CD4-positive, alpha-beta T cell treated with Interleukin-17A for 1 hour (primary cell): ENCODE data around the gene ADGRD1.

Source experiments
- DNase-seq: peaks from one replicate; pipeline ENCODE4 v3.0.0-alpha.2; 2020

Gene ADGRD1

DNA sequence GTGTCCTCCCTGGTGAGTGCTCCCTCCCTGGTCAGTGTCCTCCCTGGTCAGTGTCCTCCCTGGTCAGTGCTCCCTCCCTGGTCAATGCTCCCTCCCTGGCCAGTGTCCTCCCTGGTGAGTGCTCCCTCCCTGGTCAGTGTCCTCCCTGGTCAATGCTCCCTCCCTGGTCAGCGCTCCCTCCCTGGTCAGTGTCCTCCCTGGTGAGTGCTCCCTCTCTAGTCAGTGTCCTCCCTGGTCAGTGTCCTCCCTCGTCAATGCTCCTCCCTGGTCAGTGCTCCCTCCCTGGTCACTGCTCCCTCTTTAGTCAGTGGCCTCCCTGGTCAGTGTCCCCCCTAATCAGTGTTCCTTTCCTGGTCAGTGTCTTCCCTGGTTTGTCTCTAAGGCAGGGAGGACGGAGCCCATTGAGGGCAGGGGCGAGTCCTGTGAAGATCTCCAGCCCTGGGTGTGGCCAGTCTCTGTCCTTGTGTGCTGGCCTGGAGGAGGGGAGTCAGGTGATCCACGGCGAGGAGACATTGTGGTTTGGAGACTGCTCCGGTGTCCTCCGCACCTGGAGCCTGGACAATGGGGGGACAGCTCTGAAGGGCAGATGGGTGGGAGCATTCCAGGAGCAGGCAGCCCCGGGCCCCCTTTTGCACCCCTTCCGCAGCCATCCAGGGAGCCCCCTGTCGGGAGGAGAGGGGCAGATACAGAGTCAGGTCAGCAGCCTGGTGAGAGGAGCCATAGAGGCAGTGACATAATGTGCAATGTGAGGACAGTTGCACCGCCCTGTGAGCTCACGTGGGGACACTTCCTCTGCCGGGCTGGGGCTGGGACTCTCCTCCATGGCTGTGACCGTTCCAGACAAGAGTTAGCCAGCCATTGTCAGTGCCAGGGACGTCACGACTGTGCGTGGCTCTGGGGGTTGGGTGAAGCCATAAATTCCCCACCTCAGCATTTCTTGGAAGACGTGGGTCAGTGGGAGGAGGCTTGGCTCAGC is 93.4 kb downstream of the ADGRD1 start:
- DNase-seq, result no peak

DNA sequence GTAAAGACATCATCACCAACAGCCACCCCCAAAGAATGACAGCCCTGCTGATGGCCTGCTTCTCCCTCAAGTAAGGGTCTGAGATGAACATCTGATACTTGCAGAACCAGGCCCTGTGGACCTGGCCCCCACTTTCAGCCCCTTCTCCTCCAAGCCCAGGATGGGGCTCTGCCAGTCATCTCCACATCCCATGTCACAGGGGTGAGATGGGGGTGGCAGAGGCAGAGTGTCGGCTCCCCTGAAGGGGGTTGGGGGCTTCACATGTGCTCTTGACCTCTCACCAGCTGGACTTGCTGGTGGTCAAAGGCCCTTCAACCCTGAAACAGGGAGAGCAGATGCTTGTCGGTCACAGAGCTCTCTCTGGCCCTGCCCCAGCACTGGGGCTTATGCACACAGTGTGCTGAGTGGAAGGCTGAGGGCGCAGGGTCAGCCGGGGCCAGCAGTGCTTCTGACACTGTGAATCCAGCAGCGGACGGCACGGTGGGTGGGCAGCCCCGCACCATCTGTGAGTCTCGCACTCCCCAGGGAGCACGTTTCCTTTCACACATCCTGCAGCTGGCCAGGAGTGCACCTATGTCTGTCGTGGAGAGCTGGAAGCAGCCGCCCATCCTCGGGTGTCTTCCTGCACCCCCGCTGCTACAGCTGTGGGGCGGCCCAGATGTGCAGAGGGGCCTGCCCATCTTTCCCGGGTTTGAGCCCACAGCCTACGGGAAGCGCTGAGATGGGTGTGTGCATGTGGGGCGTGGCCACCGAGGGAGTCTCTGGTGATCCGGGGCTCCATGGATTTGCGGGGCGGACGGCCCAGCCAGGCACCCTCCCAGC is 94.3 kb downstream of the ADGRD1 start:
- no peak for DNase-seq

DNA sequence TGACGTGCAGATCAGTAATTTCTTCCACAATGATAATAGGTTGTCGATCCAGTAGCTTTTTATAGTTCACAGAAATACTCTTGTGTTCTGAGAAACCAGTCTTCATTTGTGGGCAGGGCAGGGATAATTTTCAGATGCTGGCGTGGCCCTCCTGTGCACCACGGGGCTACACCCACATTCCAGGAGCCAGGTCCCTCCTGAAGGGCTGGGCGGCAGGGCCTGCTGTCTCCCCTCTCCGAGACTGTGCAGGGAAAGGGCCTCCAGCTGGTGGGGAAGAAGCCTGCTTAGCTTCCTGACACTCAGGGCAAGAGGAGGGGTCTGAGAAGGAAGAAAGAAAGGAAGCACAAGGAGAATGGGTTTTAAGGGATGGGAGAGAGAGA is 94.9 kb downstream of the ADGRD1 start:
- no peak for DNase-seq

DNA sequence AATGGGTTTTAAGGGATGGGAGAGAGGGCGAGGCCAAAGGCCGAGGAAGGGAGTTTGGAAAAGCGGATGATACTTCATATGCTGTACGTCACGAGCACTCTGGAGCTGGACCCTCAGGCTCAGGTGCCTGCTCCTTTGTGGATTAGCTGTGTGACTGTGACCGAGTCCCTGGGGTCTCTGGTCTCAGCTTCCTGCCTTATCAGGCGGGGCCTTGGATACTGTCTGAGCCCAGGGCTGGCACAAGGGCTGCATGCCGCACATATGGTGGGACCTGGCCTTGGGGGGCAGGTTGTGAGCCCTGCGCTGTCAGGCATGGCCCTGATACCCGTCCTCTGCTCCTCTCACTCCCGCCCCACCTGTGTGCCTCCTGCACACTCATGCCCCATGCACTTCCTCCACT is 95.3 kb downstream of the ADGRD1 start:
- no peak for DNase-seq

DNA sequence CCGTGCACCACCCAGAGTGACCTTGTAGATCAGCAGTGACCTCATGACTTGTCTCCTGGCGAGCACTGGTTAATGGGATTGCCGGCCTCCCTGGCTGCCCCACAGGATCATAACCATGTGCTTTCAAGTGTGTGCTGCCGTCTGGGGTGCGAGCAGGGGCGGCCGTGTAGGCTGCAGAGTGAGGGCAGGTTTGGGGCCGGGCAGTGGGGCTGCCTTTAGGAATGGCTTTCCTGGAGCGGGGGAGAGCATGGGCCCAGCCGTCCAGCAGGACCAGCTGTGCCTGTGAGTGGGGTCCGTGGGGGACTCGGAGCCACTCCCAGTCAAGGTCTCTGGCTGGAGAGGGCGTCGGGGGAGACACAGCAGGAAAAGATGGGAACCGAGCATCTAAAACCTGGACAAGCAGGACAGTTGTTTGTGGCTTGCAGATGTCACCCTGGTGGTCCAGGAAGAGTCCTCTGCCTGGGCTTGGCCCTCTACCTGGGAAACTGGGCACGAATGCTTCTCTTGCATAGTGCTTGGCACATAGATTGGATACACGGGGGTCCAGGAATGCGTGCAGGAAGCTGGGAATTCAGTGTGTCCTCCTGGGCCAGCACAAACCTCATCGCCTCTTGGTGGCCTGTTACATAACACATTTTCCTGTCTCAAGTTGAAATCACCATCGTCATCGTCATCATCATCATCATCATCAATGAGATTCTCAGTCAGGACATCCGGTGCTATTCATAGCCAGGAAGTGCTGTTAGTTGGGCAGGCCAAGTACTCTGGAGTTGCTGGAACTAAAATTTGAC is 96.0 kb downstream of the ADGRD1 start:
- DNase-seq, result no peak

DNA sequence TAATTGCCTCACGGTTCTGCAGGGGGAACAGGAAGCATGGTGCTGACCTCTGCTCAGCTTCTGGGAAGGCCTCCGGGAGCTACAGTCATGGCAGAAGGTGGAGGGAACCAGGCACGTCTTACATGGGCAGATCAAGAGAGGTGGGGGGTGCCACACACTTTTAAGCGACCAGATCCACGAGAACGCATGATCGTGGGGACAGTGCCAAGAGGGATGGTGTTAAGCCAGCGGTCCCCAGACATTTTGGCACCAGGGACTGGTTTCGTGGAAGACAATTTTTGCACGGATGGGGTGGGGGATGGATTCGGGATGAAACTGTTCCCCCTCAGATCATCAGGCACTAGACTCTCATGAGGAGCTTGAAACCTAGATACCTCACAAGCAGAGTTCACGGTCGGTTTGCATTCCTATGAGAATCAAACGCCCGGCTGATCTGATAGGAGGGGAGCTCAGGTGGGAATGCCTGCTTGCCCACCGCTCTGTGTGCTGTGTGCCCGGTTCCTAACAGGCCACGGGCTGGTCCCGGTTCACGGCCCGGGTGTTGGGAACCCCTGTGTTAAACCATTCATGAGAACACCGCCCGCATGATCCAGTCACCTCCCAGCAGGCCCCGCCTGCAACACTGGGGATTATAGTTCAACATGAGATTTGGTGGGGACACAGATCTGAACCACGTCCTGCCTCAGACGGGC is 96.9 kb downstream of the ADGRD1 start:
- no peak for DNase-seq

DNA sequence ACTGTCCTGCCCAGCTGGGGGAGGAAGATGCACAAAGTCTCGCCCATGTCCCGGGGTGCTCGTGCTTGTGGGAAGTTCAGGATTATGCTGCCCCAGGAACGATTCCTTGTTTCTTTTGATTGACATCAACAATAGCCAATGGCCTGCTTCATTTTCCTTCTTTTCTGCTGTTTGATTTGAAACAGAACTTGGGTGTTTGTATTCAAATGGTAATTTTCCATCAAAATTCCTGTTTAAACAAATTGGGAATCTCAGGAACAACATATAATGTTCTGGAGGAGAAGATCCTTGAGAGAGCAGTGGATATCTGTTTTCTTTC is 97.4 kb downstream of the ADGRD1 start:
- no peak for DNase-seq

DNA sequence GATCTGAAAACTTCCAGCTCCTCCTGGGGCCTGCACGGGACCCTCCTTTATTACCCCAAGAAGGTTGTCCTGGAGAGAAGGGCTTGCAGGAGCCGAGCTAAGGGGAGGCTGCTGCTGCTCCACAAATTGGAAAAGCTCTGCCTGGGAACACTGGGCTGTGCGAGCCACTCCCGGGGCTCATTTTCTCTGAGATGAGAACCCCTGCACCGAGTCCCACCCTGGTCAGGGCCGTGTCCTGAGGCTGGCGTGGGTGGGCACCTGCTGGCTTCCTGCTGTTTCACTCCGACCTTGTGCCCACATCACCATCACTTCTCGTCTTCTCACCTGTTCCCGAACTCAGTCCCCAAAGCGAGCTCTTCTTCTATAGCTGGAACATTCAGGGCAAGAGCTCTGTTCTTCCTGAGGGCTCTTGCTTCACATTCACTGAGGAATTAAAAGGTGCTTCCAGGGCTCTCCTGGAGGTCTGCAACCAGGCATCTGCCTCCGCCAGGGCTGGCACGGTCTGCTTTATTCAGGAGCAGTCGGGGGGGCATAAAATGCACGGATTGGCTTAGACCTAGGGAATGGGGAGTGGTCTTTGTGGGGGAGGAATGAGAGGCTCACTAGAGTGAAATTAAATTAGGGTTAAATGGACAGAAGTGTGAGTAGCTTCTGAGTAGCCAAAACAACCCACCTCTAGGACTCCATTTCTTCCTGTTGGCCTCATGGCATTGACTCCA is 98.5 kb downstream of the ADGRD1 start:
- DNase-seq, result no peak

DNA sequence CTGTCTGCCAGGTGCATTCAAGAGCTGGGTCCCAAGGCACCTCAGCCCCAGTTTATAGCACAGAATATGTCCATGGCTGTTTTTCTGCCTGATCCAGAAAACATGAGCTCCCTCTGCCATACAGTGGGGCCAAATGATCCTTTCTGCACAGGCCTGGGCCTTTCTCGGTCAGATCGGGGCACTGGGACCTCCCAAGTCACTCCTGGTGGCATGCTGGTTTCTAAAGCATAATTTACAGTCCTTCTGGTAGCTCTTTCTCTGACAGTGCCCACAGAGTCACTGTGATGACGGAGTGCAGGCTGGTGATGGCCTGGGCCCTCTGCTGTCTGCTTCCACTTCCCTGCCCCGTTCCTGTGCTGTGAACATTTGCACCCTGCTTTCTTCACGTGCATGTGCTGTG is 99.2 kb downstream of the ADGRD1 start:
- DNase-seq, result no peak

DNA sequence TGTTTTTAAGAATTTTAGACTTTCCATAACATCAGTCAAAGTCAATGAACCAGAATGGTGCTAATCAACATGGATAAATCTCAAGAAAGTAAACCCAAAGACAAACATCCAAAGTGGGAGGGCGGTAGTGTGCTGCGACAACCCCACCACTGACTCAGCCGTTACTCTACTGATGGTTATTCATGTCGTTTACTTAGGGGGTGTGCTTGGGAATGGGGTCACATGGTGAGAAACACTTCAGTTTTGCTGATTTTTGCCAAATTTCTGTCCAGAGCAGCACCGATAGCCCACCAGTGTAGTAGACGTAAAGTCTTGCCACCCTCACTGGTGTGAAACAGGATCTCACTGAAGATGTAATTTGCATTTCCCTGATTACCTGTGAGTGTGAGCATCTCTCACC is 99.9 kb downstream of the ADGRD1 start:
- no peak for DNase-seq

DNA sequence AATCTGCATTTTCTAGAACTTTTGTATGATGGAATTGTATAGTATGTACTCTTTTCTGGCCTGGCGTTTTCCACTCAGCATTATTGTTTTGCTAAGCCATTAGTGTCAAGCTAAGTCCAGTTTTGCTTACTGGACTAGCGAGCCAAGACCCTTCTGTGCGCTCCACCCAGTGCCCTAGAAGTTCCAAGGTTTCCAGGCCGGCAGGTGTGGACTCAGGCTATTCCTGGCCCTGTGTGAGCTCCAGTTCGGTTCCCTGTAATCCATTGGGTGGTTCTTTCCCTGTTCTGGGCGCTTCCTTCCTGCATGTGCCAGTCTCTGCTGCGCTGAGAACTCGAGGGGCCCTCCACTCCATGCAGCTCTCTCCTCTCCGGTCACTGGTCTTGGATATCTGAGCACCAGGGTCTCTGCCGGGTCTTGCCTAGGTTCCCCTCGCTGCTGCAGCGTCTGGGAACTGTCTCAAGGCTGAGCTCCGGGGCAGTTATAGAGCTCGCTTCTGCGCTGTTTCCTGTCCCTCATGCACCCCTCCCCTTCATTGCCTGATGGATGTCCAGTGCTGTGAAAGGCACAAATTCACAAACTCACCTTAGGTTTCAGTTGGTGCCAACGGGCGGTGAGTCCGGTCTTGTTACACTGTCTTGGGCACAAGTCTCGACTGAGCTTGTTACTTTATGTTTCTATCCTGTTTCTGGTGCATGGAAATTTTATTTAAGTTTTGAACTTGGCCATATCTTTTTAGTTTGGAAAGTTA is 100.8 kb downstream of the ADGRD1 start:
- DNase-seq, result no peak

DNA sequence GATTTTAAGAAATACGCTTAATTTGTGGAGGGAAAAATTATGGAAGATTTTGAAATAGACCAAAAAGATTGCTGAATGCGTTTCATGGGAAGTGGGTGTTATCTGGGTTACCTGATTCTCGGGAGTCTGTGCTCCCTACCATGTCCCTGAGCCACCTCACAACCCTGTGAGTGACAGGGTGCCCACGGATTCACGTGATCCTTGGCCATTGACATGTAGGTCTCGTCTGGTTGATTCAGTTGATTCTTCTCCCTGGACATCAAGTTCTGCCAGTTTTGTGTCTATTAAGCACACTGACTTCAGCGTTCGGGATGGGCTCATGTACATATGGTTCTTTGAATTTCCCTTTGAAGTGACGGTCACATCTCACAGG is 101.4 kb downstream of the ADGRD1 start:
- DNase-seq, result no peak

DNA sequence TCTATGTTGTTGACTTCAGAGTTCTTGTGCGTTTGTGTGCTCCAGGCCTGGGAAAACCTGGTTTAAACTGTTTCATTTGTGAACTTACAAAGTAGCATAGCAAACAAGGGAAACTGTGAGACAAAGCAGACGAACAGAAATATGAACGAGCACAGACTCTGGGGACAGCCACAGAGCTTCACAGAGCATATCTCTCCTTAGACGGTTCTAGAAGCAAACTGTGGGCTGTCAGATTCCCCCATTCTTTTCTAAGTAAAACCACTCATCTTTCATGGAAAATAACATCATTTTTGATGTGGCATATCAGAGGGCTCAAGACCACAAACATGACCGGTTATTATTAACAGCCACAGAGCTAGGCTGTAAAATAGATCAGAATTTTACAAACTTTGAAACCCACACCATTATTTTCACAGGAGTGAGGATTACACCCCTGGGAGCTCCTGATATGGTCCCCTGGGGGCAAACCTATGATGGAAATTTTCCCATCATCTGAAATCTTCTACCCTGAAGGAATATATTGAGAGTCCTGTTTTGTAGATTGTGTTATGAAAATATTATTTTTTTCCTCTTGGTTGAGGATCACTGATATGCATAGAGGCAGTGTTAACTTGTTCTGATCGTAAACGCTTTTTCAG is 102.0 kb downstream of the ADGRD1 start:
- DNase-seq, result no peak

DNA sequence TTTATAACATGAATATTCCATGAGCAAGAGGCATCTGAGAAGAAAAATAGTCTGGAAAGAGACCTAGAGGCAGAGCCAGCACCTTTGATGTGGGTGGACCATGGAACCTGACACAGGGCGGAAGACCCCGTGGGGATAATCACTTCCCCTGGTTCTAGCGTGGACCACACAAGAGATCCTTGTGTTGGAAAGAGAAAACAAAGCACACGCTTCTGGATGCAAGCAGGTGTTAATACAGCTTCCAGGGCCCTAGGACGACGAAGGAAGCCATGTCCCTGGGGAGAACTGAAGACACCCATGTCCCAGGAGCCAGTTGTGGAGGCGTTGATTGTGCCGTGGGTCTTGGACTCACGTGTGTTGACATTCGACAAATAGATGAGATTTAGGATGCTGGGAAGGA is 102.9 kb downstream of the ADGRD1 start:
- DNase-seq, result no peak

DNA sequence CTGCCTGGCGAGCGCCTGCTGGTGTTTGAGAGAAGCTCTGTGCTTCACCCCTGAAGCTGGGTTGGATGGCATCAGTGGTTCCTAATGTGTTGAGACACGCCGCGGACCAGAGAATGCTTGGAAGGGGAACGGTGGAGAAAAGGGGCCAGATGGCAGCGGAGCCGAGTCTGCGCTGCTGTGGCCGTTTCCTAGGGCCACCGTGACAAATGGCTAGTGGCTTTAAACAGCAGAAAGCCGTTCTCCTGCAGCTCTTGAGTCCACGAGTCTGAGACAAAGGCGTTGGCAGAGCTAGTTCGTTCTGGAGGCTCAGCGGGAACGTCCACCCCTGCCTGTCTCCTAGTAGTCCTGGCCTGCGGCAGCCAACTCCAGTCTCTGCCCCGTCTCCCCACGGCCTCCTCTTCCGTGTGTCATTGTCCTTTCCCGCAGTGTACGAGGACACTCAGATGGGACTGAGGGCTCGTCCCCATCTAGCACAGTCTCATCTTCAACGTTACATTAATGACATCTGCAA is 103.6 kb downstream of the ADGRD1 start:
- DNase-seq, result no peak

DNA sequence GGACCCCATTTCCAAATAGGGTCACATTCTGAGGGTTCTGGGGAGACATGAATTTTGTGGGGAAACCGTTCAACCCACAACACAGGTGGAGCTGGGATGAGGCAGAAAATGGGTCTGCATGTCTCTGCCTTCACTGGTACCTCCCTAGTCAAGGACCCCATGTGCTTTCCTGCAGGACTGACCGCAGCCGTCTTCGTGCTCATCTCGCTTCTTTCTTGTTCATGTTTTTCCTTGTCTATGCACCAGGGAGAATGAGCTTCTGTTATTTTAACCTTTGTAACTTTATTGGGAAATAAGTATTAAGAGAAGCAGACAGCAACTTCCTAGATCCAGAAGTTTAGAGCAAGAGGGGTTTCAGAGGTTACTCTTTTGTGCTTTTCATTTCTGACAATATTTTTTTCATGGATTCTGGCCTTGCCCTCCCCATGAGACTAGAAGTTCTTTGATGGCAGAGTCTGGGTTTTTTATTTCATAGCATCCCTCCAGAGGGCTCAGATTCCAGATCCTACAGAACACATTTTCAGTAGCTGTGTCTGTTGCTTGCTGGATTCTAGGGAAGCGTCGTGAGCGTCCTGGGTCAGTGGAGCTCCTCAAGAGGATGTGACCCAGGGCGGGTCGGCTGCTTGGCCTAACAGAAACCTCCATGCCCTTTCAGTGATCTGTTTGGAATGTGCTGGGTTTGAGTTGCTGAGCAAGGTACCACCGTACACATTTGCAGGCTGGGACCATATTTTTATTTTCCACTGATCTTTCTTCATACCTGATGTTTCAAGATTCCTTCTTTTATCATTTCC is 104.2 kb downstream of the ADGRD1 start:
- DNase-seq, result no peak

DNA sequence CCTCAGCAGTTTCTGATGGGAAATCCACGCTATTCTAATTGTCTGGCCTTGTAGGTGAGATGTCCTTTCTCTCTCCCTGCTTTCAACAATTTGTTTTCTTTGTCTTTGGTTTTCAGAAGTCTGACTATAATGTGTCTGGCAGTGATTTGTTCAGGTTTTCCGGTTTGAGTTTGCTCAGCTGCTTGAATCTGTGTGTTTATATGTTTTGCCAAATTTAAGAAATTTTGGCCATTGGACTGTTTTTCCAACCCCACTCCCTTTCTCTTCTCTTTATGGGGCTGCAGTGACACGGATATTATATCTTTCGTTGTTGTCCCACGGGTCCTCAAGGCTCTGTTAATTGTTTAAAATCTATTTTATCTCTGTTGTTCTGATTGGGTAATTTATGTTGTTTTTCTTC is 105.0 kb downstream of the ADGRD1 start:
- DNase-seq, result no peak

DNA sequence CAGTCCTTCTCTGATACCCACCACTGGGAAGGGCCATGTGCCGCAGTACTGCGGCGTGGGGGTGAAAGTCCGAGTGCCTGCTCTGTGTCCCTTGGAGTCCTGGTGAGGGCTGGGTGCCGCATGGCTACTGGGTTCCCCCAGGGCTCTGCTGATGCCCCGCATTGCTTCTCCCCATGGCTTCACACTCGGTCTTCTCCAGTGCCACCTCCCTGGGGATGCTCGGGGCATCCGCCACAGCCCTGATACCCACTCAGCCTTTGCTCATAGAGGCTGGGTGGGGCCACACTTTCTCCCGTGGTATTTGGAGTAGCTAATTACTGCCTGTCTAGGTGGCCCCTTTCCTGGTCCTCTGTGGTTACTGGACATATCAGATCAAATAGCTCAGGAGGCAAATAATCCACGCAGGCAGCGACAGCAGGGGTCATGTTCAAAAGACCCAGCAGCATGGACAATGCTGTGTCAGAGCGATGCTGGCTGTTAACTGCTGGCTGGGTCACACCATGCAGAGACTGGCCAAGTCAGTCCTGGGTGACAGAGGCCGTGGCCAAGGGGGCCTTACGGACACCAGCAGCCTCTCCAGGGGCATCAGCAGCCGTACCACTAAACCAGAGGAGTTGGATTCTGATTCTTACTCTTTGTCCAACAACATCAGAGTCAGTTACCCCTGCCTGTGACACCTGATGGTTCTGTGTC is 106.5 kb downstream of the ADGRD1 start:
- DNase-seq, result no peak
